Hepatocyte (in vitro differentiated cells): ENCODE results near the gene KRT80. TPM values are rescaled to one million over a fixed set of nuclear protein-coding genes. Genes with fewer than 3 reads are reported as not detected.

Experiments used
- DNase-seq: peaks from one replicate; pipeline ENCODE4 v3.0.0-alpha.2; 2016; ENCODE audit warnings: low spot score
- H2AFZ ChIP-seq: fragments of 200-600 bp; sonication (generic); 2 replicates; pipeline ENCODE4 v1.6.0; 2016; ENCODE audit warnings: antibody characterized with exemption, mild to moderate bottlenecking
- H3K27ac ChIP-seq: fragments of 200-600 bp; sonication (generic); 2 replicates; pipeline ENCODE4 v1.5.1; 2016; ENCODE audit warnings: mild to moderate bottlenecking
- H3K27me3 ChIP-seq: fragments of 200-600 bp; sonication (generic); 2 replicates; pipeline ENCODE4 v1.6.1; 2016
- H3K36me3 ChIP-seq: fragments of 200-600 bp; sonication (generic); replicated peaks from 2 replicates; pipeline ENCODE4 v1.5.1; 2016; ENCODE audit warnings: low read depth; ENCODE audit not compliant: insufficient read depth
- H3K4me1 ChIP-seq: fragments of 200-600 bp; sonication (generic); 2 replicates; pipeline ENCODE4 v1.5.1; 2016; ENCODE audit warnings: mild to moderate bottlenecking, moderate library complexity; ENCODE audit not compliant: insufficient read depth
- H3K4me2 ChIP-seq: fragments of 200-600 bp; sonication (generic); 2 replicates; pipeline ENCODE4 v1.6.0; 2016
- H3K4me3 ChIP-seq: fragments of 200-600 bp; sonication (generic); 2 replicates; pipeline ENCODE4 v1.5.1; 2016; ENCODE audit warnings: mild to moderate bottlenecking
- H3K79me2 ChIP-seq: fragments of 200-600 bp; sonication (generic); 2 replicates; pipeline ENCODE4 v1.6.0; 2017; ENCODE audit warnings: mild to moderate bottlenecking
- H3K9me2 ChIP-seq: fragments of 200-600 bp; sonication (generic); replicated peaks from 2 replicates; pipeline ENCODE4 v1.6.0; 2017; ENCODE audit warnings: mild to moderate bottlenecking; ENCODE audit not compliant: insufficient read depth
- H3K9me3 ChIP-seq: fragments of 200-600 bp; sonication (generic); 2 replicates; pipeline ENCODE4 v1.5.1; 2016; ENCODE audit warnings: low read depth, mild to moderate bottlenecking
- H4K20me1 ChIP-seq: fragments of 200-600 bp; sonication (generic); 2 replicates; pipeline ENCODE4 v1.6.0; 2016; ENCODE audit warnings: mild to moderate bottlenecking; ENCODE audit not compliant: insufficient read depth, poor library complexity, severe bottlenecking
- EZH2 ChIP-seq: fragments of 200-600 bp; sonication (generic); IDR thresholded peaks from 2 replicates; pipeline ENCODE4 v1.6.1; 2016; ENCODE audit warnings: antibody characterized with exemption, mild to moderate bottlenecking, borderline replicate concordance
- EZH2phosphoT487 ChIP-seq: fragments of 200-600 bp; sonication (generic); IDR thresholded peaks from one replicate; pipeline ENCODE4 v1.6.1; 2018; ENCODE audit warnings: antibody characterized with exemption, mild to moderate bottlenecking, low read depth, moderate library complexity; ENCODE audit not compliant: unreplicated experiment, severe bottlenecking
- WGBS: methylation state at CpG from one replicate; pipeline ENCODE4 v1.1.6; 2016; ENCODE audit warnings: low lambda C conversion rate; ENCODE audit errors: missing lambda C conversion rate; 5-methylcytosine and 5-hydroxymethylcytosine counted together
- polyA plus RNA-seq: library from polyadenylated mRNA; unstranded; fragments of >200 nt; fragmentation: Nextera tagmentation; extraction: Ambion mirVana; gene quantifications from 2 replicates; pipeline ENCODE4 v1.2.1, GENCODE V29; 2016
- total RNA-seq: library from RNA; depleted of rRNA; stranded (reverse); fragments of >200 nt; gene quantifications from 2 replicates; pipeline ENCODE4 v1.2.3, GENCODE V29; 2014
- TF ChIP-seq, protein P1 (sequence below): fragments of 200-600 bp; sonication (generic); IDR thresholded peaks from 2 replicates; pipeline ENCODE4 v1.5.1; 2016; ENCODE audit warnings: antibody characterized with exemption, mild to moderate bottlenecking; ENCODE audit not compliant: poor library complexity

The KRT80 gene
- total and polyA plus RNA-seq, 2 experiments from 2014 or later: 0.77 to 1.2 TPM

- Histone ChIP-seq H3K4me2 (no peak overlapping the region), H2AFZ (no peak overlapping the region), H3K79me2 (no peaks in the 10 kb centered on the region), H3K4me1 (no peaks in the 10 kb centered on the region), H3K9me2 (no peaks in the 10 kb centered on the region), H3K27ac (no peak overlapping the region), H3K36me3 (no peaks in the 10 kb centered on the region), H4K20me1 (no peaks in the 10 kb centered on the region), H3K4me3 (no peak overlapping the region), H3K9me3 (no peaks in the 10 kb centered on the region), H3K27me3 (no peaks in the 10 kb centered on the region)
- no peak for DNase-seq
- TF ChIP-seq EZH2: no peak
- TF ChIP-seq, protein P1, sequence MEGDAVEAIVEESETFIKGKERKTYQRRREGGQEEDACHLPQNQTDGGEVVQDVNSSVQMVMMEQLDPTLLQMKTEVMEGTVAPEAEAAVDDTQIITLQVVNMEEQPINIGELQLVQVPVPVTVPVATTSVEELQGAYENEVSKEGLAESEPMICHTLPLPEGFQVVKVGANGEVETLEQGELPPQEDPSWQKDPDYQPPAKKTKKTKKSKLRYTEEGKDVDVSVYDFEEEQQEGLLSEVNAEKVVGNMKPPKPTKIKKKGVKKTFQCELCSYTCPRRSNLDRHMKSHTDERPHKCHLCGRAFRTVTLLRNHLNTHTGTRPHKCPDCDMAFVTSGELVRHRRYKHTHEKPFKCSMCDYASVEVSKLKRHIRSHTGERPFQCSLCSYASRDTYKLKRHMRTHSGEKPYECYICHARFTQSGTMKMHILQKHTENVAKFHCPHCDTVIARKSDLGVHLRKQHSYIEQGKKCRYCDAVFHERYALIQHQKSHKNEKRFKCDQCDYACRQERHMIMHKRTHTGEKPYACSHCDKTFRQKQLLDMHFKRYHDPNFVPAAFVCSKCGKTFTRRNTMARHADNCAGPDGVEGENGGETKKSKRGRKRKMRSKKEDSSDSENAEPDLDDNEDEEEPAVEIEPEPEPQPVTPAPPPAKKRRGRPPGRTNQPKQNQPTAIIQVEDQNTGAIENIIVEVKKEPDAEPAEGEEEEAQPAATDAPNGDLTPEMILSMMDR: no peak
- TF ChIP-seq EZH2phosphoT487: no peak
- WGBS: 85% methylated on average over 13 of the region's 13 CpGs
These were observed 52.7 kb downstream of the KRT80 start for GRCh38 chr12:52139147-52139546.

DNA sequence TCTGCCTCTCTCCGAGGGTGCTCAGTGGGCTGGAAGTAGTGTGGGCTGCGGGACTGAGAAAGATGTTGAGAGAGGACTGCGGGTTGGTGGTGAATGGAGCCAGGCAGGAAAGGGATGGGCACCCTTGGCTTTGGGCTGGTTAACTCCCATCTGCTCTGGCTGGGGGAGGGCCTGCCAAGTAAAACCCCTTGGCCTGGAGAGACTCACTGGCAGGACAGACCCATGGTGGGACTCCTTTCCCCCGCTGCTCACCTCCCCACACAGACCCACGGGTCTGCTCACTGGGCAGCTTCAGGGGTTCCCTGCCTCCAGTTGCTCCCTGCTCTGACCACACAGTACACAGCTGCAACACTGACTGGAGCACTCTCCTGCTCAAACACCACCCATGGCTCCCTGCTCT is 54.1 kb downstream of the KRT80 start:
- Histone ChIP-seq H3K79me2 (no peaks in the 10 kb centered on the region), H3K9me2 (no peaks in the 10 kb centered on the region), H3K4me3 (no peak overlapping the region), H3K4me1 (no peaks in the 10 kb centered on the region), H2AFZ (no peak overlapping the region), H4K20me1 (no peaks in the 10 kb centered on the region), H3K4me2 (no peak overlapping the region), H3K36me3 (no peaks in the 10 kb centered on the region), H3K27me3 (no peaks in the 10 kb centered on the region), H3K27ac (no peak overlapping the region), H3K9me3 (no peaks in the 10 kb centered on the region)
- 89% methylated on average over 5 of the region's 5 CpGs for WGBS
- TF ChIP-seq EZH2: no peak
- TF ChIP-seq, protein P1: no peak
- no peak for TF ChIP-seq EZH2phosphoT487
- peak; percentile 3 for DNase-seq

GRCh38 chr12:52132754-52133161 is 59.1 kb downstream of the KRT80 start:
- TF ChIP-seq, protein P1: no peak
- TF ChIP-seq EZH2phosphoT487: no peak
- no peak for TF ChIP-seq EZH2
- Histone ChIP-seq H3K4me3 (no peak overlapping the region), H3K36me3 (no peaks in the 10 kb centered on the region), H3K9me3 (no peaks in the 10 kb centered on the region), H3K27me3 (no peaks in the 10 kb centered on the region), H3K9me2 (no peaks in the 10 kb centered on the region), H4K20me1 (no peaks in the 10 kb centered on the region), H3K79me2 (no peaks in the 10 kb centered on the region), H3K4me2 (no peak overlapping the region), H3K27ac (no peak overlapping the region), H2AFZ (no peak overlapping the region), H3K4me1 (no peaks in the 10 kb centered on the region)
- 88% methylated on average over 3 of the region's 3 CpGs for WGBS
- no peak for DNase-seq

DNA sequence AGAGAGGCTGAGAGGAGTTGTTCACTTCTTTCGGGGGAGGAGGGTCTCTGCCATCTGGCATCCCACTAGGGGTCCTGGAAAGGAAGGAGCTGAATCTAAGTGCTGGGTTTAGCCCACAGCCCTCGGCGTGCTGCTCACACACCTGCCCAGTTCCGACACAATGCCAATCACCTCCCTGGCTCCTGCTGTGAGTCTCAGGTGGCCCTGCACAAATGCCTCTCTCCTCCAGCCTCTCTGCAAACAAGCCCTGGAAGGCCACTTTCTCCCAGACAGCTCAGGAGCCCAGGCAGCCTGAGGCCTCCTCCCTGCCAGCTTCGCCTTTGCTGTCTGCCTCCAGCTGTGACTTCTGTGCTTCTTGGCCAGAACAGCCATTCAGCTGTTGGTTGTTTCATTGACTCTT is 61.1 kb downstream of the KRT80 start:
- H3K36me3 ChIP-seq: no peaks in the 10 kb centered on the region
- H3K4me2 ChIP-seq: no peak overlapping the region
- no peaks in the 10 kb centered on the region for H3K27me3 ChIP-seq
- H3K27ac ChIP-seq: no peak overlapping the region
- H3K4me1 ChIP-seq: peaks cover 6% of the 10 kb centered on the region
- DNase-seq: no peak
- no peak for TF ChIP-seq EZH2phosphoT487
- no peaks in the 10 kb centered on the region for H3K79me2 ChIP-seq
- no peak overlapping the region for H3K4me3 ChIP-seq
- no peak overlapping the region for H2AFZ ChIP-seq
- H4K20me1 ChIP-seq: no peaks in the 10 kb centered on the region
- no peaks in the 10 kb centered on the region for H3K9me2 ChIP-seq
- 69% methylated on average over 5 of the region's 5 CpGs for WGBS
- H3K9me3 ChIP-seq: no peaks in the 10 kb centered on the region
